ENCODE results near the gene RTP5.
A peak's percentile ranks its signal among the peaks of the same experiment; 100 is the strongest.

Gene RTP5

GRCh38 chr2:241890524-241891235 lies 21.2 kb downstream of the RTP5 start:
- DNase-seq, result no peak

- no peak for DNase-seq
Observed at GRCh38 chr2:241891315-241891987, 21.9 kb downstream of the RTP5 start.

GRCh38 chr2:241891988-241892298 lies 22.4 kb downstream of the RTP5 start:
- DNase-seq, result no peak

- DNase-seq, result peak; percentile 10
Observed at GRCh38 chr2:241892299-241893137, 23.0 kb downstream of the RTP5 start.

GRCh38 chr2:241893265-241893664 lies 23.7 kb downstream of the RTP5 start:
- no peak for DNase-seq

- DNase-seq, result no peak
Observed at GRCh38 chr2:241894056-241894641, 24.6 kb downstream of the RTP5 start.

- DNase-seq, result peak; percentile 11
Observed at GRCh38 chr2:241894681-241895426, 25.3 kb downstream of the RTP5 start.

GRCh38 chr2:241895427-241895711 lies 25.8 kb downstream of the RTP5 start:
- no peak for DNase-seq

GRCh38 chr2:241895712-241896641 lies 26.4 kb downstream of the RTP5 start:
- DNase-seq, result peak; percentile 18

- no peak for DNase-seq
Observed at GRCh38 chr2:241896746-241897201, 27.2 kb downstream of the RTP5 start.

- no peak for DNase-seq
Observed at GRCh38 chr2:241897231-241897916, 27.8 kb downstream of the RTP5 start.

- no peak for DNase-seq
Observed at GRCh38 chr2:241898463-241899270, 29.1 kb downstream of the RTP5 start.

- no peak for DNase-seq
Observed at GRCh38 chr2:241900251-241901017, 30.9 kb downstream of the RTP5 start.

GRCh38 chr2:241901018-241901380 lies 31.5 kb downstream of the RTP5 start:
- no peak for DNase-seq

GRCh38 chr2:241901500-241902351 lies 32.2 kb downstream of the RTP5 start:
- DNase-seq, result no peak

GRCh38 chr2:241902357-241902991 lies 32.9 kb downstream of the RTP5 start:
- DNase-seq, result no peak

- DNase-seq, result no peak
Observed at GRCh38 chr2:241903121-241904010, 33.8 kb downstream of the RTP5 start.

Data from activated naive CD4-positive, alpha-beta T cell treated with anti-CD3 and anti-CD28 coated beads, Interleukin-2, amount 50 U/mL, for 16 hours (primary cell).